H9 (cell line): ENCODE measurements around the gene MYLK. TPM values are rescaled to one million over a fixed set of nuclear protein-coding genes. Genes with fewer than 3 reads are reported as not detected.

Experiments used
- DNase-seq: peaks from one replicate; pipeline ENCODE4 v3.0.0-alpha.2; 2017
- H2AFZ ChIP-seq: one replicate; pipeline ENCODE4 v1.6.1; 2013; ENCODE audit warnings: mild to moderate bottlenecking, low read length, control low read depth, moderate library complexity
- H2AK5ac ChIP-seq: 2 replicates; pipeline ENCODE4 v1.6.1; 2013; ENCODE audit warnings: low read length, control low read depth, mixed read lengths; ENCODE audit not compliant: insufficient read length
- H2BK120ac ChIP-seq: one replicate; pipeline ENCODE4 v1.6.1; 2013; ENCODE audit warnings: low read depth, mild to moderate bottlenecking, low read length, control low read depth, inconsistent platforms; ENCODE audit not compliant: poor library complexity, severe bottlenecking
- H2BK12ac ChIP-seq: 2 replicates; pipeline ENCODE4 v1.6.1; 2013; ENCODE audit warnings: low read length, control low read depth, mixed read lengths, low read depth; ENCODE audit not compliant: insufficient read length
- H2BK15ac ChIP-seq: 2 replicates; pipeline ENCODE4 v1.6.1; 2013; ENCODE audit warnings: low read depth, low read length, control low read depth
- H2BK20ac ChIP-seq: one replicate; pipeline ENCODE4 v1.6.1; 2013; ENCODE audit warnings: low read depth, mild to moderate bottlenecking, low read length, control low read depth, inconsistent platforms; ENCODE audit not compliant: poor library complexity, severe bottlenecking
- H2BK5ac ChIP-seq: 2 replicates; pipeline ENCODE4 v1.6.1; 2013; ENCODE audit warnings: low read length, control low read depth, mixed read lengths; ENCODE audit not compliant: insufficient read length
- H3K14ac ChIP-seq: 2 replicates; pipeline ENCODE4 v1.6.1; 2013; ENCODE audit warnings: low read length, control low read depth; ENCODE audit not compliant: insufficient read depth
- H3K18ac ChIP-seq: 2 replicates; pipeline ENCODE4 v1.6.1; 2013; ENCODE audit warnings: low read depth, mild to moderate bottlenecking, mixed read lengths, low read length, control low read depth; ENCODE audit not compliant: insufficient read length
- H3K23ac ChIP-seq: 2 replicates; pipeline ENCODE4 v1.6.1; 2013; ENCODE audit warnings: low read length, control low read depth, mixed read lengths, low read depth; ENCODE audit not compliant: insufficient read length
- H3K23me2 ChIP-seq: 2 replicates; pipeline ENCODE4 v1.6.1; 2013; ENCODE audit warnings: low read depth, mild to moderate bottlenecking, mixed read lengths, low read length, control low read depth; ENCODE audit not compliant: insufficient read length, poor library complexity, severe bottlenecking
- H3K27ac ChIP-seq: 2 replicates; pipeline ENCODE4 v1.5.1; 2013; ENCODE audit warnings: low read length, control low read depth, mixed read lengths, low read depth; ENCODE audit not compliant: insufficient read length
- H3K27me3 ChIP-seq: 2 replicates; pipeline ENCODE4 v1.6.1; 2013; ENCODE audit warnings: low read length, control low read depth, inconsistent platforms; ENCODE audit not compliant: insufficient read depth
- H3K4ac ChIP-seq: 2 replicates; pipeline ENCODE4 v1.6.1; 2013; ENCODE audit warnings: low read depth, mild to moderate bottlenecking, control low read depth, inconsistent platforms, low read length, moderate library complexity
- H3K4me1 ChIP-seq: 2 replicates; pipeline ENCODE4 v1.6.1; 2013; ENCODE audit warnings: low read length, control low read depth, inconsistent platforms; ENCODE audit not compliant: insufficient read depth
- H3K4me2 ChIP-seq: 2 replicates; pipeline ENCODE4 v1.6.1; 2013; ENCODE audit warnings: low read length, control low read depth, mixed read lengths; ENCODE audit not compliant: insufficient read length, insufficient read depth
- H3K56ac ChIP-seq: 2 replicates; pipeline ENCODE4 v1.6.1; 2013; ENCODE audit warnings: low read depth, mild to moderate bottlenecking, mixed read lengths, low read length, control low read depth; ENCODE audit not compliant: insufficient read length
- H3K79me1 ChIP-seq: 2 replicates; pipeline ENCODE4 v1.6.1; 2013; ENCODE audit warnings: low read depth, mild to moderate bottlenecking, moderate library complexity, low read length, control low read depth, inconsistent platforms; ENCODE audit not compliant: insufficient read depth, poor library complexity, severe bottlenecking
- H3K79me2 ChIP-seq: 2 replicates; pipeline ENCODE4 v1.6.1; 2013; ENCODE audit warnings: low read length, control low read depth, inconsistent platforms; ENCODE audit not compliant: insufficient read depth
- H3K9ac ChIP-seq: 2 replicates; pipeline ENCODE4 v1.6.1; 2013; ENCODE audit warnings: low read length, control low read depth, mixed read lengths; ENCODE audit not compliant: insufficient read length; ENCODE audit errors: extremely low read depth
- H3K9me3 ChIP-seq: one replicate; pipeline ENCODE4 v1.6.1; 2013; ENCODE audit warnings: low read depth, low read length, inconsistent platforms; ENCODE audit not compliant: control insufficient read depth
- H3T11ph ChIP-seq: one replicate; pipeline ENCODE4 v1.6.1; 2013; ENCODE audit warnings: mild to moderate bottlenecking, low read length, control low read depth, inconsistent platforms
- H4K20me1 ChIP-seq: one replicate; pipeline ENCODE4 v1.6.1; 2013; ENCODE audit not compliant: control insufficient read depth, insufficient read length, insufficient read depth
- H4K5ac ChIP-seq: 2 replicates; pipeline ENCODE4 v1.6.1; 2013; ENCODE audit warnings: low read depth, mild to moderate bottlenecking, mixed read lengths, low read length, control low read depth; ENCODE audit not compliant: insufficient read length
- H4K8ac ChIP-seq: replicated peaks from 2 replicates; pipeline ENCODE4 v1.6.1; 2013; ENCODE audit warnings: low read length, control low read depth, mixed read lengths, low read depth; ENCODE audit not compliant: insufficient read length
- H4K91ac ChIP-seq: 2 replicates; pipeline ENCODE4 v1.6.1; 2013; ENCODE audit warnings: low read depth, mild to moderate bottlenecking, moderate library complexity, mixed read lengths, low read length, control low read depth; ENCODE audit not compliant: insufficient read length
- H3K27ac Mint-ChIP-seq, 3 experiments: 2 replicates in 2 of 3; 3 replicates in 1 of 3; pipeline ENCODE4 v1.8.0; 2020 to 2021; ENCODE audit warnings: mixed read lengths in 3 of 3, mild to moderate bottlenecking in 1 of 3, moderate library complexity in 1 of 3
- H3K27me3 Mint-ChIP-seq: 2 replicates; pipeline ENCODE4 v1.8.0; 2021; ENCODE audit warnings: low read depth, mild to moderate bottlenecking, moderate library complexity, mixed read lengths
- H3K36me3 Mint-ChIP-seq, 3 experiments: 2 replicates in 2 of 3; 3 replicates in 1 of 3; pipeline ENCODE4 v1.8.0; 2020 to 2021; ENCODE audit warnings: low read depth in 3 of 3, mixed read lengths in 3 of 3; ENCODE audit not compliant: insufficient read depth in 1 of 3
- H3K4me1 Mint-ChIP-seq, 2 experiments: 2 replicates each; pipeline ENCODE4 v1.8.0; 2020; ENCODE audit warnings: mixed read lengths in 2 of 2
- H3K4me3 Mint-ChIP-seq, 2 experiments: 2 replicates in 1 of 2; 3 replicates in 1 of 2; pipeline ENCODE4 v1.8.0; 2020 to 2021; ENCODE audit warnings: mild to moderate bottlenecking in 2 of 2, mixed read lengths in 2 of 2, moderate library complexity in 1 of 2
- H3K9me3 Mint-ChIP-seq, 2 experiments: 2 replicates in 1 of 2; 3 replicates in 1 of 2; pipeline ENCODE4 v1.8.0; 2020; ENCODE audit warnings: mild to moderate bottlenecking in 2 of 2, mixed read lengths in 2 of 2, moderate library complexity in 1 of 2
- WGBS: extraction: QIAGEN DNeasy Blood & Tissue Kit; methylation state at CpG from one replicate; pipeline ENCODE4 v1.1.7; 2013; ENCODE audit warnings: missing lambda C conversion rate, low lambda C conversion rate, mixed read lengths; ENCODE audit not compliant: insufficient read length; ENCODE audit errors: extremely low coverage; 5-methylcytosine and 5-hydroxymethylcytosine counted together
- total RNA-seq: library from RNA; stranded (reverse); gene quantifications from 2 replicates; pipeline ENCODE4 v1.2.1, GENCODE V29; 2021
- TF ChIP-seq, protein P1 (sequence below): fragments of 200-600 bp; sonication (generic); conservative IDR thresholded peaks from 3 replicates; pipeline ENCODE4 v1.8.0; 2021; ENCODE audit warnings: antibody characterized with exemption, mild to moderate bottlenecking

The MYLK gene
- total RNA-seq, 1 experiment from 2014 or later, result 10.1 TPM

DNA sequence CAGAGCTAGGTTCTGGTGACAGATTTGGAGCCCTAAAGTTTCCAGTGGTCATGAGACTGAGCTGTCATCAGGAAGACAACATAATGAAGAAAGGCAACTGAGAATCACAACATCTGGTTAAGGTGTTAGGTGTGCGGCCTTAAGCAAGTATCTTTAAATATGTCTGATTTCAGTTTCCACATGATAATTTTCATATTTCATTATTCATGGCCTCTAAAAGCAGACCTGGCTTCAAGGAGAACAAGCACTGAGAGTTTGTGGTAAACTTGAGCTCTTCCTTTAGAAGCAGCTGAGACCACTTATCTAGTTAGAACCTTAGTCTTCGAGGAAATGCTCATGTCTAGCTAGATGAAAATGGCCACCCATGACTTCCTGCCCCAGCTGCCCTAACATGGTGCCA lies 25.7 kb upstream of the MYLK start:
- Histone ChIP-seq H3K27me3 (no peaks in the 10 kb centered on the region; the same call in none of the 2 replicates), H3K4me1 (no peaks in the 10 kb centered on the region), H3K4me2 (no peak overlapping the region), H3K23me2 (no peaks in the 10 kb centered on the region), H3K79me2 (no peaks in the 10 kb centered on the region), H3K4ac (no peak overlapping the region), H3K56ac (no peak overlapping the region), H2BK15ac (no peak overlapping the region), H2BK20ac (no peak overlapping the region), H4K8ac (no peak overlapping the region), H3K14ac (no peak overlapping the region), H2BK5ac (no peak overlapping the region), H2AK5ac (no peak overlapping the region), H2AFZ (no peak overlapping the region), H3K18ac (no peak overlapping the region), H4K20me1 (no peaks in the 10 kb centered on the region), H3K9me3 (no peaks in the 10 kb centered on the region), H2BK12ac (no peak overlapping the region), H3T11ph (no peak overlapping the region), H3K23ac (no peak overlapping the region), H2BK120ac (no peak overlapping the region), H4K5ac (no peak overlapping the region), H3K9ac (no peak overlapping the region), H3K79me1 (no peaks in the 10 kb centered on the region), H3K27ac (no peak overlapping the region), H4K91ac (no peak overlapping the region)
- no peak overlapping the region for H3K4me3 Mint-ChIP-seq
- no peak for DNase-seq
- peaks cover 4 to 8% of the 10 kb centered on the region in 2 experiments for H3K4me1 Mint-ChIP-seq
- H3K27me3 Mint-ChIP-seq, result no peaks in the 10 kb centered on the region; the same call in 1 of the 2 replicates
- no CpG with 5 or more reads among the region's 2 CpGs for WGBS
- no peaks in the 10 kb centered on the region for H3K9me3 Mint-ChIP-seq
- peaks cover under 1 to 6% (median 2%) of the 10 kb centered on the region in 3 experiments; a peak in 5 of 7 replicates for H3K36me3 Mint-ChIP-seq
- no peak overlapping the region for H3K27ac Mint-ChIP-seq
- TF ChIP-seq, protein P1, sequence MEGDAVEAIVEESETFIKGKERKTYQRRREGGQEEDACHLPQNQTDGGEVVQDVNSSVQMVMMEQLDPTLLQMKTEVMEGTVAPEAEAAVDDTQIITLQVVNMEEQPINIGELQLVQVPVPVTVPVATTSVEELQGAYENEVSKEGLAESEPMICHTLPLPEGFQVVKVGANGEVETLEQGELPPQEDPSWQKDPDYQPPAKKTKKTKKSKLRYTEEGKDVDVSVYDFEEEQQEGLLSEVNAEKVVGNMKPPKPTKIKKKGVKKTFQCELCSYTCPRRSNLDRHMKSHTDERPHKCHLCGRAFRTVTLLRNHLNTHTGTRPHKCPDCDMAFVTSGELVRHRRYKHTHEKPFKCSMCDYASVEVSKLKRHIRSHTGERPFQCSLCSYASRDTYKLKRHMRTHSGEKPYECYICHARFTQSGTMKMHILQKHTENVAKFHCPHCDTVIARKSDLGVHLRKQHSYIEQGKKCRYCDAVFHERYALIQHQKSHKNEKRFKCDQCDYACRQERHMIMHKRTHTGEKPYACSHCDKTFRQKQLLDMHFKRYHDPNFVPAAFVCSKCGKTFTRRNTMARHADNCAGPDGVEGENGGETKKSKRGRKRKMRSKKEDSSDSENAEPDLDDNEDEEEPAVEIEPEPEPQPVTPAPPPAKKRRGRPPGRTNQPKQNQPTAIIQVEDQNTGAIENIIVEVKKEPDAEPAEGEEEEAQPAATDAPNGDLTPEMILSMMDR, result no peak
